ENCODE measurements around the gene KRT26. TPM values are rescaled to one million over a fixed set of nuclear protein-coding genes. Genes with fewer than 3 reads are reported as not detected.
A peak's percentile ranks its signal among the peaks of the same experiment; 100 is the strongest.

Gene KRT26
- total RNA-seq, 1 experiment from 2014 or later: not detected

DNA sequence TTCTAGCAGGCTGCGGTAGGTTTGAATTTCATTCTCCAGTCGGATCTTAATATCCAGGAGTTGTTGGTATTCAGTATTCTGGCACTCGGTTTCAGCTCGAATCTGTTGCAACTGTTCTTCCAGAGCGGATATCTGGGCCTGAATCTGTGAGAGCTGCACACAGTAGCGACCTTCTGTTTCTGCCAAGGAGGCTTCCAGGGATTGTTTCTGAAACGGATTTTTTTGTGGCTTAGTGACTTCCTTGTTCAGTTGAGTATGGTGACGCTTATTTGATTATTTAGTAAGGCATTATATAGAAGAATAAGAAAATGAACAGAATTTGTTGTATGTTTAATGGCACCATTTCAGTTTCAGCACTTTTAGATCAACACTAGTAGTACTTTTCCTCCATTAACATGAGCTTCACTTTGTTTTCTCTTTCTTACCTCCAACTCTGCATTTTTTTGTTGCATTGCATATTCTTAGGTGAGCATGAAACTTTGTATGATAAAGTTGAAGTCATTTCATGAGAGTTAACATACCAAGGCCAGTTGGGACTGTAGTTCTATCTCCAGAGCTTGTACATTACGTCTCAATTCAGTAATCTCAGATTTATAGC is 47.6 kb upstream of the KRT26 start:
- TF ChIP-seq EZH2 (IDR thresholded peaks at IDR 0.05; ENCODE audit: low read depth) (no peak), CTCF (conservative IDR thresholded peaks at IDR 0.05) (0 out of 2 replicates have a peak, but pooled peaks have one; percentile 6)
- Histone ChIP-seq H3K36me3 (ENCODE audit: low read depth) (peaks cover 8% of the 10 kb centered on the region; the same call in 1 of the 2 replicates), H4K20me1 (ENCODE audit: insufficient read depth) (no peaks in the 10 kb centered on the region), H3K9me3 (ENCODE audit: insufficient read depth, low read depth) (peaks cover 4% of the 10 kb centered on the region; the same call in 1 of the 2 replicates), H3K4me3 (peak overlapping the region; percentile 83), H3F3A (ENCODE audit: insufficient read depth, low read depth) (peaks cover 52% of the 10 kb centered on the region), H3K9me2 (ENCODE audit: insufficient read depth) (no peaks in the 10 kb centered on the region), H3K27me3 (ENCODE audit: insufficient read depth, low read depth) (no peaks in the 10 kb centered on the region), H3K4me2 (peak overlapping the region; percentile 77), H3K79me2 (ENCODE audit: low read depth) (peaks cover 43% of the 10 kb centered on the region), H3K27ac (peak overlapping the region; percentile 83), H2AFZ (peak overlapping the region; percentile 82), H3K4me1 (replicated peaks; ENCODE audit: insufficient read depth) (peaks cover 25% of the 10 kb centered on the region)
- CTCF ChIA-PET: no interaction called here
- DNase-seq: no peak
- POLR2A ChIA-PET (ENCODE audit: unreplicated experiment): interaction anchor here (0.5 to 0.8 kb wide), 8 partner anchors 32 to 512 kb away, joined by 3 to 15 read pairs (median 4); no protein-coding TSS in a partner anchor
- BruUV-seq (replicated peaks): TSS peak; percentile 86
- intact Hi-C loops (cut with micrococcal nuclease; ENCODE audit: unreplicated experiment): loop anchor here (1.0 to 2.0 kb wide), 2 partner anchors 31 to 35 kb away; no protein-coding TSS in a partner anchor

DNA sequence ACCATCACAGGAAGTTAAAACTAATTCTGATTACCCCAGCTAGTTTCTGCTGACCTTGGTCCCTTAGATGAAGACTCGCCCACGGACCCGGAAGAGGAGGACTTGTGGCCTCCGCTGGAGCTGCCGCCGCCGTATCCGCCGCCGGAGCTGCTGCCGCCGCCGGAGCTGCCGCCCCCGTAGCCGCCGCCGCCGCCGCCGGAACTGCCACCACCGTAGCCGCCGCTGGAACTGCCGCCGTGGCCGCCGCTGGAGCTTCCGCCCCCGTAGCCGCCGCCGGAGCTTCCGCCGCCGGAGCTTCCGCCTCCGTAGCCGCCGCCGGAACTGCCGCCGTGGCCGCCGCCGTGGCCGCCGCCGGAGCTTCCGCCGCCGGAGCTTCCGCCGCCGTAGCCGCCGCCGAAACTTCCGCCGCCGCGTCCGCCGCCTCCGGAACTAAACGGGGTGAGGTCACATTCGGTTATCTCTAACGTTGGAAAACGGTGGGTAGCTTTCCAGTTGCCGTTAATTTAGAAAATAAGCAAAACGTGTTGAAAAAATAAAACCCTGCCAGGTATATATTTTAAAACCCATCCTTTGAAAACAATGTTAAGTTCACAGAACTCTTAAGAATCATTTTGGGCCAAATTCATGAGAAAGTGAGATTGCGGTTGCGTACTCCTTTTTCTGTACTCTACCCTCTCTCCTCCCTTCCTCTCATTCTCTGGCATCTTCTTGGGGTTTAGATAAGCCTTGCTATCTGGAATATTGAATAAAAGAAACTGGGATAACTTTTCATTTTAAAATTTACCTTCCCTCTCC is 46.9 kb upstream of the KRT26 start:
- Histone ChIP-seq H2AFZ (peak overlapping the region; percentile 82), H3K4me2 (peak overlapping the region; percentile 80), H3K79me2 (ENCODE audit: low read depth) (peaks cover 43% of the 10 kb centered on the region), H3K4me1 (replicated peaks; ENCODE audit: insufficient read depth) (peaks cover 25% of the 10 kb centered on the region), H3K9me2 (ENCODE audit: insufficient read depth) (no peaks in the 10 kb centered on the region), H3K9me3 (ENCODE audit: insufficient read depth, low read depth) (peaks cover 4% of the 10 kb centered on the region; the same call in 1 of the 2 replicates), H4K20me1 (ENCODE audit: insufficient read depth) (no peaks in the 10 kb centered on the region), H3K27ac (peak overlapping the region; percentile 83), H3K4me3 (peak overlapping the region; percentile 83), H3F3A (ENCODE audit: insufficient read depth, low read depth) (peaks cover 55% of the 10 kb centered on the region), H3K36me3 (ENCODE audit: low read depth) (peaks cover 8% of the 10 kb centered on the region; the same call in 1 of the 2 replicates), H3K27me3 (ENCODE audit: insufficient read depth, low read depth) (no peaks in the 10 kb centered on the region)
- DNase-seq: peak; percentile 59 to 84
- CTCF ChIA-PET: interaction anchor here (0.5 to 0.7 kb wide), 4 partner anchors 632 to 860 kb away, joined by 3 to 6 read pairs (median 5); partner anchors contain the start of gene KRT15
- intact Hi-C loops (cut with micrococcal nuclease; ENCODE audit: unreplicated experiment): loop anchor here (1.0 to 2.0 kb wide), 2 partner anchors 31 to 36 kb away; no protein-coding TSS in a partner anchor
- POLR2A ChIA-PET (ENCODE audit: unreplicated experiment): interaction anchor here (0.5 to 1.1 kb wide), 21 partner anchors 32 to 1081 kb away, joined by 3 to 20 read pairs (median 5); partner anchors contain the start of genes EIF1 and FKBP10
- BruUV-seq (replicated peaks): no TSS peak
- TF ChIP-seq CTCF (conservative IDR thresholded peaks at IDR 0.05) (0 out of 2 replicates have a peak, but pooled peaks have one; percentile 18), EZH2 (IDR thresholded peaks at IDR 0.05; ENCODE audit: low read depth) (no peak)

- Histone ChIP-seq H3K9me2 (ENCODE audit: insufficient read depth) (no peaks in the 10 kb centered on the region), H4K20me1 (ENCODE audit: insufficient read depth) (no peaks in the 10 kb centered on the region), H3K36me3 (ENCODE audit: low read depth) (peaks cover 8% of the 10 kb centered on the region; the same call in 1 of the 2 replicates), H3K4me2 (peak overlapping the region; percentile 80), H2AFZ (peak overlapping the region; percentile 59), H3K4me1 (replicated peaks; ENCODE audit: insufficient read depth) (peaks cover 25% of the 10 kb centered on the region), H3K27ac (peak overlapping the region; percentile 83), H3K4me3 (peak overlapping the region; percentile 83), H3K9me3 (ENCODE audit: insufficient read depth, low read depth) (peaks cover 2% of the 10 kb centered on the region; the same call in 1 of the 2 replicates), H3F3A (ENCODE audit: insufficient read depth, low read depth) (peaks cover 59% of the 10 kb centered on the region), H3K27me3 (ENCODE audit: insufficient read depth, low read depth) (no peaks in the 10 kb centered on the region), H3K79me2 (ENCODE audit: low read depth) (peaks cover 43% of the 10 kb centered on the region)
- TSS peak; percentile 77 for BruUV-seq (replicated peaks)
- POLR2A ChIA-PET (ENCODE audit: unreplicated experiment): interaction anchor here (0.5 to 1.1 kb wide), 11 partner anchors 33 to 1082 kb away, joined by 3 to 13 read pairs (median 5); partner anchors contain the start of genes EIF1 and FKBP10
- intact Hi-C loops (cut with micrococcal nuclease; ENCODE audit: unreplicated experiment): loop anchor here (2.0 kb wide), 1 partner anchor 36 kb away; no protein-coding TSS in a partner anchor
- no peak for TF ChIP-seq EZH2 (IDR thresholded peaks at IDR 0.05; ENCODE audit: low read depth)
- TF ChIP-seq CTCF (conservative IDR thresholded peaks at IDR 0.05): no peak
- DNase-seq: no peak
- CTCF ChIA-PET: interaction anchor here (0.5 to 0.7 kb wide), 3 partner anchors 700 to 860 kb away, joined by 3 to 6 read pairs (median 4); partner anchors contain the start of gene KRT15
Measured at GRCh38 chr17:40818343-40818732, 46.3 kb upstream of the KRT26 start.

All from PC-9 (cell line).